ENCODE measurements around the gene MRAS.

GRCh38 chr3:138366006-138366759, 17.8 kb downstream of the MRAS start:
- TF ChIP-seq, protein P1, sequence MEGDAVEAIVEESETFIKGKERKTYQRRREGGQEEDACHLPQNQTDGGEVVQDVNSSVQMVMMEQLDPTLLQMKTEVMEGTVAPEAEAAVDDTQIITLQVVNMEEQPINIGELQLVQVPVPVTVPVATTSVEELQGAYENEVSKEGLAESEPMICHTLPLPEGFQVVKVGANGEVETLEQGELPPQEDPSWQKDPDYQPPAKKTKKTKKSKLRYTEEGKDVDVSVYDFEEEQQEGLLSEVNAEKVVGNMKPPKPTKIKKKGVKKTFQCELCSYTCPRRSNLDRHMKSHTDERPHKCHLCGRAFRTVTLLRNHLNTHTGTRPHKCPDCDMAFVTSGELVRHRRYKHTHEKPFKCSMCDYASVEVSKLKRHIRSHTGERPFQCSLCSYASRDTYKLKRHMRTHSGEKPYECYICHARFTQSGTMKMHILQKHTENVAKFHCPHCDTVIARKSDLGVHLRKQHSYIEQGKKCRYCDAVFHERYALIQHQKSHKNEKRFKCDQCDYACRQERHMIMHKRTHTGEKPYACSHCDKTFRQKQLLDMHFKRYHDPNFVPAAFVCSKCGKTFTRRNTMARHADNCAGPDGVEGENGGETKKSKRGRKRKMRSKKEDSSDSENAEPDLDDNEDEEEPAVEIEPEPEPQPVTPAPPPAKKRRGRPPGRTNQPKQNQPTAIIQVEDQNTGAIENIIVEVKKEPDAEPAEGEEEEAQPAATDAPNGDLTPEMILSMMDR (IDR thresholded peaks at IDR 0.05) = no peak
- TF ChIP-seq MXI1 (IDR thresholded peaks at IDR 0.05; ENCODE audit: low read depth, low read length) (no peak), MAX (IDR thresholded peaks at IDR 0.05; ENCODE audit: low read depth) (no peak), FOXM1 (IDR thresholded peaks at IDR 0.05; ENCODE audit: low read depth) (no peak)

Data from SK-N-SH (cell line).